Smooth muscle cell (in vitro differentiated cells): Measurements from ENCODE around the gene SPOCK1. TPM values are rescaled to one million over a fixed set of nuclear protein-coding genes. Genes with fewer than 3 reads are reported as not detected.

Experiments
- DNase-seq: peaks from one replicate; lab custom pipeline; 2025; ENCODE audit not compliant: unreplicated experiment; lab: John Stamatoyannopoulos, UW
- H2AFZ ChIP-seq: fragments of 200-600 bp; sonication (generic); 2 replicates; pipeline ENCODE4 v1.6.0; 2016; ENCODE audit warnings: antibody characterized with exemption, low read depth, mild to moderate bottlenecking
- H3F3A ChIP-seq: fragments of 200-600 bp; sonication (generic); 2 replicates; pipeline ENCODE4 v1.6.0; 2017; ENCODE audit warnings: antibody characterized with exemption, low read depth
- H3K27ac ChIP-seq: fragments of 200-600 bp; sonication (generic); 2 replicates; pipeline ENCODE4 v1.5.1; 2016; ENCODE audit warnings: low read depth, mild to moderate bottlenecking
- H3K27me3 ChIP-seq: fragments of 200-600 bp; sonication (generic); 2 replicates; pipeline ENCODE4 v1.6.1; 2016; ENCODE audit warnings: low read depth, mild to moderate bottlenecking
- H3K36me3 ChIP-seq: fragments of 200-600 bp; sonication (generic); 2 replicates; pipeline ENCODE4 v1.5.1; 2016; ENCODE audit warnings: low read depth
- H3K4me1 ChIP-seq: fragments of 200-600 bp; sonication (generic); 2 replicates; pipeline ENCODE4 v1.5.1; 2016; ENCODE audit warnings: low read depth
- H3K4me2 ChIP-seq: fragments of 200-600 bp; sonication (generic); 2 replicates; pipeline ENCODE4 v1.6.0; 2016; ENCODE audit warnings: mild to moderate bottlenecking
- H3K4me3 ChIP-seq: fragments of 200-600 bp; sonication (generic); 2 replicates; pipeline ENCODE4 v1.5.1; 2016; ENCODE audit warnings: mild to moderate bottlenecking
- H3K79me2 ChIP-seq: fragments of 200-600 bp; sonication (generic); 2 replicates; pipeline ENCODE4 v1.6.0; 2016; ENCODE audit warnings: low read depth, mild to moderate bottlenecking
- H3K9ac ChIP-seq: fragments of 200-600 bp; sonication (generic); 2 replicates; pipeline ENCODE4 v1.6.0; 2016; ENCODE audit warnings: low read depth
- H3K9me3 ChIP-seq: fragments of 200-600 bp; sonication (generic); replicated peaks from 2 replicates; pipeline ENCODE4 v1.5.1; 2016; ENCODE audit warnings: low read depth
- H4K20me1 ChIP-seq: fragments of 200-600 bp; sonication (generic); 2 replicates; pipeline ENCODE4 v1.6.0; 2016; ENCODE audit warnings: low read depth
- CTCF ChIP-seq: fragments of 200-600 bp; sonication (generic); IDR thresholded peaks from 2 replicates; pipeline ENCODE4 v1.5.1; 2017; ENCODE audit warnings: borderline replicate concordance, mild to moderate bottlenecking, antibody characterized with exemption; ENCODE audit not compliant: insufficient read depth, poor library complexity, severe bottlenecking
- WGBS: methylation state at CpG from one replicate; pipeline ENCODE4 v1.1.7; 2016; ENCODE audit warnings: low lambda C conversion rate; 5-methylcytosine and 5-hydroxymethylcytosine counted together
- polyA plus RNA-seq: library from polyadenylated mRNA; unstranded; fragments of >200 nt; fragmentation: Nextera tagmentation; extraction: Ambion mirVana; gene quantifications from 2 replicates; pipeline ENCODE4 v1.2.1, GENCODE V29; 2016
- total RNA-seq: library from RNA; depleted of rRNA; stranded (reverse); fragments of >200 nt; gene quantifications from 2 replicates; pipeline ENCODE4 v1.2.3, GENCODE V29; 2014

The SPOCK1 gene
- total and polyA plus RNA-seq, 2 experiments from 2014 or later: 56.2 to 80.0 TPM

GRCh38 chr5:137328991-137329390 lies 170.1 kb downstream of the SPOCK1 start:
- DNase-seq: no peak
- 88% methylated on average over 3 of the region's 3 CpGs for WGBS
- Histone ChIP-seq H2AFZ (no peak overlapping the region), H3K4me1 (no peaks in the 10 kb centered on the region), H3K79me2 (no peaks in the 10 kb centered on the region), H3K9ac (no peak overlapping the region), H3K36me3 (no peaks in the 10 kb centered on the region), H3K9me3 (no peaks in the 10 kb centered on the region), H3K4me3 (no peak overlapping the region), H3K27me3 (no peaks in the 10 kb centered on the region), H4K20me1 (no peaks in the 10 kb centered on the region), H3F3A (no peaks in the 10 kb centered on the region), H3K4me2 (no peak overlapping the region), H3K27ac (no peak overlapping the region)
- no peak for TF ChIP-seq CTCF

- H3K4me1 ChIP-seq: no peaks in the 10 kb centered on the region
- H3F3A ChIP-seq: no peaks in the 10 kb centered on the region
- WGBS: 95% methylated on average over 9 of the region's 9 CpGs
- H3K27me3 ChIP-seq: no peaks in the 10 kb centered on the region
- H2AFZ ChIP-seq: no peak overlapping the region
- H4K20me1 ChIP-seq: no peaks in the 10 kb centered on the region
- H3K36me3 ChIP-seq: no peaks in the 10 kb centered on the region
- no peaks in the 10 kb centered on the region for H3K79me2 ChIP-seq
- H3K4me3 ChIP-seq: no peak overlapping the region
- no peaks in the 10 kb centered on the region for H3K9me3 ChIP-seq
- TF ChIP-seq CTCF: no peak
- no peak overlapping the region for H3K27ac ChIP-seq
- H3K9ac ChIP-seq: no peak overlapping the region
- no peak for DNase-seq
- no peak overlapping the region for H3K4me2 ChIP-seq
These were observed 170.7 kb downstream of the SPOCK1 start for GRCh38 chr5:137328463-137328862.

- Histone ChIP-seq H3K27ac (no peak overlapping the region), H3K27me3 (no peaks in the 10 kb centered on the region), H3K4me3 (no peak overlapping the region), H3K36me3 (no peaks in the 10 kb centered on the region), H2AFZ (no peak overlapping the region), H3K4me1 (no peaks in the 10 kb centered on the region), H4K20me1 (no peaks in the 10 kb centered on the region), H3K9ac (no peak overlapping the region), H3K9me3 (no peaks in the 10 kb centered on the region), H3F3A (no peaks in the 10 kb centered on the region), H3K4me2 (no peak overlapping the region), H3K79me2 (no peaks in the 10 kb centered on the region)
- no peak for DNase-seq
- 91% methylated on average over 4 of the region's 4 CpGs for WGBS
- TF ChIP-seq CTCF: no peak
These were observed 173.4 kb downstream of the SPOCK1 start for GRCh38 chr5:137325721-137326120.

GRCh38 chr5:137320056-137321045 lies 178.8 kb downstream of the SPOCK1 start:
- WGBS: 6% methylated on average over 3 of the region's 3 CpGs
- Histone ChIP-seq H3K4me2 (no peak overlapping the region), H3F3A (no peaks in the 10 kb centered on the region), H3K9me3 (no peaks in the 10 kb centered on the region), H3K9ac (no peak overlapping the region), H4K20me1 (no peaks in the 10 kb centered on the region), H3K27me3 (no peaks in the 10 kb centered on the region), H3K79me2 (no peaks in the 10 kb centered on the region), H3K4me3 (no peak overlapping the region), H2AFZ (no peak overlapping the region), H3K36me3 (no peaks in the 10 kb centered on the region), H3K27ac (no peak overlapping the region), H3K4me1 (peaks cover 5% of the 10 kb centered on the region)
- peak; percentile 77 for TF ChIP-seq CTCF
- no peak for DNase-seq
